ENCODE measurements around the gene MAPK4.
"Not testable (repeated sequence)": the region's sequence is repeated elsewhere in the genome, so short reads cannot be mapped to it uniquely, and the experiment has no call there.

Gene MAPK4

GRCh38 chr18:50775726-50776125 lies 215.8 kb downstream of the MAPK4 start:
- no peak for DNase-seq

- DNase-seq = no peak
Measured at GRCh38 chr18:50776383-50776782, 216.5 kb downstream of the MAPK4 start.

- DNase-seq = not testable (repeated sequence)
Measured at GRCh38 chr18:50779021-50779420, 219.1 kb downstream of the MAPK4 start.

Data from T1000 (cell line).